ENCODE measurements around the gene C16orf82. TPM values are rescaled to one million over a fixed set of nuclear protein-coding genes. Genes with fewer than 3 reads are reported as not detected.

The C16orf82 gene
- total RNA-seq, 1 donor = not detected

- no peak overlapping the region for H3K4me3 ChIP-seq (ENCODE audit: low read depth, low read length)
- DNase-seq (ENCODE audit: low read depth) = no peak
- TF ChIP-seq, protein P1, sequence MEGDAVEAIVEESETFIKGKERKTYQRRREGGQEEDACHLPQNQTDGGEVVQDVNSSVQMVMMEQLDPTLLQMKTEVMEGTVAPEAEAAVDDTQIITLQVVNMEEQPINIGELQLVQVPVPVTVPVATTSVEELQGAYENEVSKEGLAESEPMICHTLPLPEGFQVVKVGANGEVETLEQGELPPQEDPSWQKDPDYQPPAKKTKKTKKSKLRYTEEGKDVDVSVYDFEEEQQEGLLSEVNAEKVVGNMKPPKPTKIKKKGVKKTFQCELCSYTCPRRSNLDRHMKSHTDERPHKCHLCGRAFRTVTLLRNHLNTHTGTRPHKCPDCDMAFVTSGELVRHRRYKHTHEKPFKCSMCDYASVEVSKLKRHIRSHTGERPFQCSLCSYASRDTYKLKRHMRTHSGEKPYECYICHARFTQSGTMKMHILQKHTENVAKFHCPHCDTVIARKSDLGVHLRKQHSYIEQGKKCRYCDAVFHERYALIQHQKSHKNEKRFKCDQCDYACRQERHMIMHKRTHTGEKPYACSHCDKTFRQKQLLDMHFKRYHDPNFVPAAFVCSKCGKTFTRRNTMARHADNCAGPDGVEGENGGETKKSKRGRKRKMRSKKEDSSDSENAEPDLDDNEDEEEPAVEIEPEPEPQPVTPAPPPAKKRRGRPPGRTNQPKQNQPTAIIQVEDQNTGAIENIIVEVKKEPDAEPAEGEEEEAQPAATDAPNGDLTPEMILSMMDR (IDR thresholded peaks at IDR 0.05; ENCODE audit: insufficient read depth, low read depth, low read length) = no peak
Observed at GRCh38 chr16:27118526-27118925, 51.8 kb downstream of the C16orf82 start.

Other genes starting within 250 kb of the C16orf82 start
- 3.2 and 3.9 TPM in 2 replicates for gene KDM8, start 136.6 kb downstream of the C16orf82 start, total RNA-seq
- gene NSMCE1, start 201.8 kb downstream of the C16orf82 start, total RNA-seq = 60.2 and 69.1 TPM in 2 replicates
- gene IL4R, start 247.0 kb downstream of the C16orf82 start, total RNA-seq = 25.0 and 43.2 TPM in 2 replicates

All from fibroblast of villous mesenchyme (primary cell).